WI38 (cell line): ENCODE data around the gene CFAP107.
"Not testable (repeated sequence)": the region's sequence is repeated elsewhere in the genome, so short reads cannot be mapped to it uniquely, and the experiment has no call there.

Source experiments
- H3K4me3 ChIP-seq: 2 replicates; pipeline ENCODE4 v1.5.1; 2011; ENCODE audit warnings: low read depth, mild to moderate bottlenecking, control low read depth, low read length
- CTCF ChIP-seq: IDR thresholded peaks from 2 replicates; pipeline ENCODE4 v1.5.1; 2012; ENCODE audit warnings: low read depth, mild to moderate bottlenecking, control low read depth, low read length

Gene CFAP107

DNA sequence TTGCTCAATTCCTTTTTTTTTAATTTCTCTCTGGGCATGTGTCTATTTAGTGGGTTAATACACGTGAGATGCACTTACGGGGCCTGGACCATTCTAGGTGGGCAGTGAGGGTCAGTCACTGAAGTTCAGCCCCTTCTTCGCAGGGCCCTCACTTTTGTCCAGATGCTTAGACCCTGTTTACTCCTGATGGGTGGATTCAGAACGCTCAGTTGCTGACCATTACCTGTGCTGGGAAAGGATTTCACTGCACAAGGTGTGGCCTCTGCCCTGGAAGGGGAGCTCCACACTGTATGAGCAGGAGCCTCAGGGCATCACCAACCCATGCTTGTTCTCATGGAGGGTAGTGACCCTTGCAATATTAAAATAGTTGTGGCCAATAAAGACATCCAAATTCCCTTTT, 32.1 kb downstream of the CFAP107 start:
- TF ChIP-seq CTCF, result no peak
- no peak overlapping the region for H3K4me3 ChIP-seq

DNA sequence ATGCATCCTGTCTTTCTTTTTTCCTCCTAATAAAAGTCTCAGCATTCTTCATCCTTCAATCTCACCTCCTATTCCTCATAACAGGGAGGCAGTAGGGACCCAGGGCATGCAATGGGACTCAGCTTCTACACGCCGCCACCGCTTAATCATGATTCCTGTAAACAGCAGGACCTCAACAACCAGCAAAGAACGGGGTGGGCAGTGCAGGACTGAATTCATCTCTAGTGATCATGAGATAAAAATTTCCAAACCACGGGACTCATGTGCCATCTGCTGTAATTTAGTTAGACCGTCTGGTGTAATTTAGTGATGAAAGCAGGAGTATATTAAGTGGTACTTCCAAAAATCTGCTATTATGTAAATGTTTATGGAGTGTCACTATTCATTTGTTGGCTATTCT, 32.9 kb downstream of the CFAP107 start:
- TF ChIP-seq CTCF, result no peak
- no peak overlapping the region for H3K4me3 ChIP-seq

GRCh38 chr1:12781488-12781887, 35.5 kb downstream of the CFAP107 start:
- not testable (repeated sequence) for H3K4me3 ChIP-seq

GRCh38 chr1:12783783-12784182, 37.8 kb downstream of the CFAP107 start:
- not testable (repeated sequence) for H3K4me3 ChIP-seq

DNA sequence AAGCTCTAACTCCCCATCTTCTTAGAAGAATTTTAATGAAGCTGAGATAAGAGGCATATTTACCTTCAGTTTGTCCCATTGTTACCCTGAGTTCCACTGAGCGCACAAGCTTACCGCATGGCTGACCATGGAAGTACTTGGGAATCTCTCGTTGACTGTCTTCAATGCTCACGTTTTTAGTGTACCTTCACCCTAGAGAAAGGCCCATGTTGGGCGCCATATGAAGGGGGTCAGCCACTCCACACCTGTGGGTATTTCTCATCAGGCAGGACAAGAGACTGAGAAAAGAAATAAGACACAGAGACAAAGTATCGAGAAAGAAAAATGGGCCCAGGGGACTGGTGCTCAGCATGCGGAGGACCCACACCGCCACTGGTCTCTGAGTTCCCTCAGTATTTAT, 38.7 kb downstream of the CFAP107 start:
- H3K4me3 ChIP-seq, result not testable (repeated sequence)

GRCh38 chr1:12791097-12791496, 45.1 kb downstream of the CFAP107 start, which contains the start of gene PRAMEF1:
Gene PRAMEF1 (plus strand): TSS chr1:12791397. CDS start chr1:12793228, 1,831 bp downstream.
- H3K4me3 ChIP-seq, result not testable (repeated sequence)

DNA sequence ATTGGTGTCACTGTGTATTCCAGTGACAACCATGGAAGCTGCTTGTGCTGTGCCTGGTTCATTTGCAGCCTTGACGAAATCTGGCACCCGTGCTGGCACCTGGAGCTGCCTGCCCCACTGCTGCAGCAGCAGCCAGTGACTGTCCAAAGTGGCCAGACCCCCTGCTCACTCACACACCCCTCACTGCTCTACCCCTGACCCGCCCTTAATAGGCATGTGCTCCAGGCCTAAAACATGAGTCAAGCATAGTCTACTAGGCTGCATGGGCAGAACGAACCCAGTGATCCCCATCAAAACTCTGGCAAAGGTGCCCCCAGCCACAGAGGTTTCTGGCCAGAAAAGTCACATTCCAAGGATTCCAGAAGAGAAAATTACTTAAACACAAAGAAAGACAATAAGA, 52.9 kb downstream of the CFAP107 start:
- no peak overlapping the region for H3K4me3 ChIP-seq
- TF ChIP-seq CTCF, result no peak

DNA sequence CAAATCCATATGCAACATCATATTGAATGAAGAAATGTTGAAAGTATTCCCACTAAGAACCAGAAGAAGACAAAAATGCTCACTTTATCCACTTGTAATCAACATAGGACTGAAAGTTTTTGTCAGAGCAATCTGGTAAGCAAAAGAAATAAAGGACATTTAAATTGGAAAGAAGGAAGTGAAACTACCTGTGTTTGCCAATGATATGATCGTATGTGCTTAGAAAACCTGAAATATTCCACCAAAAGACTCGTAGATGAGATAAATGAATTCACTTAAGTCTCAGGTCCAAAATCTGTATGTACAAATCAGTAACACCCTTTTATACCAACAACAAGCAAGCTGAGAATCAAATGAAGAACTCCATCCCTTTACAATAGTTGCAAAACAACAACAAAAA, 53.7 kb downstream of the CFAP107 start:
- TF ChIP-seq CTCF, result no peak
- no peak overlapping the region for H3K4me3 ChIP-seq

DNA sequence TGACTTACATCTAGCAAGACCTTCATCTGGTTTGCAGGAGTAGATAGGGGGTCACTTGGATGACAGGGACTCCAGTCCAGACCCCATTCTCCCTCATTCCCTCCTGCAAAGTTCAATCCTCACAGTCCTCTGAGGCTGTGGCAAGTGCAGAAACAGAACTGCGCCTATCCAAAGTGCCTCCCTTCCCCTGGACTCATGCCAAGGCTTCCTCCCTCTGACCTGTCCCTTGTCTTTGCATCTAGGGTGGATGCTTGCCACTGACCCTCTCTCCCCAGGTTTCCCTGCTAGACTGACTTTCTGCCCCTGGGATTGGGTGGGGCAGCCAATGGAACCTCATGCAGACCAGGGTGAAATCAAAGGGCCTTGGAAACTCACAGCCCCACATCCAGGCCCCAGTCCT, 63.9 kb downstream of the CFAP107 start:
- H3K4me3 ChIP-seq, result no peak overlapping the region
- no peak for TF ChIP-seq CTCF
